Measurements from ENCODE around the gene CEP112.

CEP112 gene

DNA sequence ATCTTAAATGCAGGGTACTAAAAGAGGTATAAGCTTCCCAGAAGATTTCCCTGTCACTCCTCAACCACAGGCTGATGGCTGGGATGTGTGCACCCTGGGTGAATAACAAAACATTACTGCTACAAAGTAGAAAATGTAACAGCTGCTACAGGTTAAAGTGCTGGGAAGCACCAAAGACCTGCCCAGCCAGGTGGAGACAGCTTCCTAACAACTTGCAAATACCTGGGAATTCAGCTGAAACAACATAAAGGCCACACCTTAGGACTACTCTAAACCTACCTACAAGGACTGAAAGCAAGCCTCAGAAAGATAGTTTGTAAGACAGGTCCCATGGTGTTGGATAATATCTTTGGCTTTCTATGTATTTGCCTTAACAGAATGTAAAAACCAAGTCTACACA lies 118.5 kb downstream of the CEP112 start:
- in situ Hi-C loops (cut with MboI; ENCODE audit: low pct_unique_long_range_greater_than_20kb, low sequenced_read_pairs, unreplicated experiment), result no loop called here
- TF ChIP-seq, protein P1, sequence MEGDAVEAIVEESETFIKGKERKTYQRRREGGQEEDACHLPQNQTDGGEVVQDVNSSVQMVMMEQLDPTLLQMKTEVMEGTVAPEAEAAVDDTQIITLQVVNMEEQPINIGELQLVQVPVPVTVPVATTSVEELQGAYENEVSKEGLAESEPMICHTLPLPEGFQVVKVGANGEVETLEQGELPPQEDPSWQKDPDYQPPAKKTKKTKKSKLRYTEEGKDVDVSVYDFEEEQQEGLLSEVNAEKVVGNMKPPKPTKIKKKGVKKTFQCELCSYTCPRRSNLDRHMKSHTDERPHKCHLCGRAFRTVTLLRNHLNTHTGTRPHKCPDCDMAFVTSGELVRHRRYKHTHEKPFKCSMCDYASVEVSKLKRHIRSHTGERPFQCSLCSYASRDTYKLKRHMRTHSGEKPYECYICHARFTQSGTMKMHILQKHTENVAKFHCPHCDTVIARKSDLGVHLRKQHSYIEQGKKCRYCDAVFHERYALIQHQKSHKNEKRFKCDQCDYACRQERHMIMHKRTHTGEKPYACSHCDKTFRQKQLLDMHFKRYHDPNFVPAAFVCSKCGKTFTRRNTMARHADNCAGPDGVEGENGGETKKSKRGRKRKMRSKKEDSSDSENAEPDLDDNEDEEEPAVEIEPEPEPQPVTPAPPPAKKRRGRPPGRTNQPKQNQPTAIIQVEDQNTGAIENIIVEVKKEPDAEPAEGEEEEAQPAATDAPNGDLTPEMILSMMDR (IDR thresholded peaks at IDR 0.05; ENCODE audit: extremely low read depth, insufficient read depth, missing control alignments), result no peak
- no peak for DNase-seq (ENCODE audit: low spot score)

DNA sequence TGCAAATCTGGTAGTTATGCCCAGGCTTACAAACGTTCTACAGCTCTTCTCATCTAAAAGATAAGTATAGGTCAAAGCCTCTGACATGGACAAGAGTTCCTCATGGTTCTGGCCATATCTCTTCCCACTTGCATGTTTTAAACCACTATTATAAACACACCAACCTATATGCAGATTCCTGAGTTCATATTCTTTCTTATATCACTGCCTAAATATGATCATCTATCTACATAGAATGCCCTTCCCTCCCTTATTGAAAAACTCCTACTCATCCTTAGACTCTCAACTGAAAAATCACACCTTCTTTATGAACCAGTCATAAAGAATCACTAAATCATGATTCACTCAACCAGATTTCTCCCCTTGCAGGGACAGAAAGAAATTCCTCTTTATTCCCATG lies 128.2 kb downstream of the CEP112 start:
- in situ Hi-C loops (cut with MboI; ENCODE audit: low pct_unique_long_range_greater_than_20kb, low sequenced_read_pairs, unreplicated experiment), result no loop called here
- TF ChIP-seq, protein P1 (IDR thresholded peaks at IDR 0.05; ENCODE audit: extremely low read depth, insufficient read depth, missing control alignments), result no peak
- DNase-seq (ENCODE audit: low spot score), result no peak

DNA sequence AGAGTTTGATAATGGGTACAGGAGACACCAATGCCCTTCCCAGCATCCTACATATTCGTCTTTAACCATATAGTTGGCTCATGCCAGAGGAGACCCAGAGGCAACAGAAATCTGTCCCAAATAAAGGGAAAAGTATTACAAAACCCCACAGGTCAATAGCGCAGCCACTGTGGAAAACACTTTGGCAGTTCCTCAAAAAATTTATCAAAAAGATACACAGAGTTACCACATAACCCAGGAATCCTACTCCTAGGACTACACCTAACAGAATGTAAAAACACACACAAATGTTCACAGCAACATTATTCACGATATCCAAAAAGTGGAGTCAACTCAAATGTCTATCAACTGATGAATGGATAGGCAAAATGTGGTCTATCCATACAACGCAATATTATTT lies 135.8 kb downstream of the CEP112 start:
- DNase-seq (ENCODE audit: low spot score), result no peak
- TF ChIP-seq, protein P1 (IDR thresholded peaks at IDR 0.05; ENCODE audit: extremely low read depth, insufficient read depth, missing control alignments), result no peak
- in situ Hi-C loops (cut with MboI; ENCODE audit: low pct_unique_long_range_greater_than_20kb, low sequenced_read_pairs, unreplicated experiment), result no loop called here

DNA sequence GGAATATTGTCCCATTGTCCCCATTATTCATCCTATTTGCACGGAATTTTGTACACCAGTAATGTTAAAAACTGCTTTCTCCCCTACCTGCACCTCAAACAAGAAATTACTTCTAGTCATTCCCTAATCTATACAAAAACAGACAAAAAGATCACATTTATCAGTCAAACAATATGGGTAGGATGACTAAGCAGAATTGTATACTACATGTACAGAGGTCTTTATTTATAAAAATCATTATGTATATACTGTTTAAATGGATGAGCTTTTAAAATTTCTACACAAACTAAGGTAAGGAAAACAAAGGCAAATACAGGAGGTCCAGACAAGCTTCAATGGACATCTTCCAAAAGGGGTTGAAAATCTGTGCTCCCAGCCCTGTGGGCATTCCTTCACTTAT lies 137.7 kb downstream of the CEP112 start:
- no peak for DNase-seq (ENCODE audit: low spot score)
- TF ChIP-seq, protein P1 (IDR thresholded peaks at IDR 0.05; ENCODE audit: extremely low read depth, insufficient read depth, missing control alignments), result no peak
- in situ Hi-C loops (cut with MboI; ENCODE audit: low pct_unique_long_range_greater_than_20kb, low sequenced_read_pairs, unreplicated experiment), result no loop called here

DNA sequence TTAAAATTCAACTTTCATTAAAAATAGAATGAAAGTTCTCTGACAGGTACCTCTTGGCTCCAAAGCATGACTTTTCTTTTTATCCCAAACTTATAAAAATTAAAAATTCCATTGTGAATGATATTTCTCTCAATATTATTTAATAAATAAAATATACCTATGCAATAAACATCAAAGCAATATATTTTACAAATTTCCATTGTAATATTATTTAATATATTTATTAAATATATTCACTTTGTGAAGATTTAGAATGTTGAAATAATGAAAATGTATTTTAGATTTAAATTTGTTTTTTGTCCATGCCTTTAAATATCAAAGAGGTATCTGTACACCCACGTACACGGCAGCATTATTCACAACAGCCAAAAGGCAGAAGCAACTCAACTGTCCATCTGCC lies 147.8 kb downstream of the CEP112 start:
- no peak for DNase-seq (ENCODE audit: low spot score)
- in situ Hi-C loops (cut with MboI; ENCODE audit: low pct_unique_long_range_greater_than_20kb, low sequenced_read_pairs, unreplicated experiment), result no loop called here
- TF ChIP-seq, protein P1 (IDR thresholded peaks at IDR 0.05; ENCODE audit: extremely low read depth, insufficient read depth, missing control alignments), result no peak

DNA sequence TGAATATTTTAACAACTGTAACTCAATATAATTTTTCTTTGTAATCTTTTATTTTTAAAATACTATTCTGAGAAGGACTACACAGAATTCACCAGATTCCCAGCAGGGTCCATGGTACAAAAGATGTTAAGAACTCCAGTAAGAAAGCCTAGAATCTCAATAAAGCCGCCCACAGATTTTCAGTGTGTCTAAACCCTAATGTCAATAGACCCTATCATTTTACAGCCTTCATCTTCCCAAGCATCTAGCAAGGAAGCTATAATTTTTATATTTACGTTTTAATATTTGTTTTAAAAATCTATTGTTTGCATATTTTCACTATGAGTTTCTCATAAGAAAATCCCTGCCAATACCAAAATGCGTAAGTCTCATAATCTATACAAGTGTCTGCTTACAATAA lies 148.5 kb downstream of the CEP112 start:
- DNase-seq (ENCODE audit: low spot score), result no peak
- TF ChIP-seq, protein P1 (IDR thresholded peaks at IDR 0.05; ENCODE audit: extremely low read depth, insufficient read depth, missing control alignments), result no peak
- in situ Hi-C loops (cut with MboI; ENCODE audit: low pct_unique_long_range_greater_than_20kb, low sequenced_read_pairs, unreplicated experiment), result no loop called here

DNA sequence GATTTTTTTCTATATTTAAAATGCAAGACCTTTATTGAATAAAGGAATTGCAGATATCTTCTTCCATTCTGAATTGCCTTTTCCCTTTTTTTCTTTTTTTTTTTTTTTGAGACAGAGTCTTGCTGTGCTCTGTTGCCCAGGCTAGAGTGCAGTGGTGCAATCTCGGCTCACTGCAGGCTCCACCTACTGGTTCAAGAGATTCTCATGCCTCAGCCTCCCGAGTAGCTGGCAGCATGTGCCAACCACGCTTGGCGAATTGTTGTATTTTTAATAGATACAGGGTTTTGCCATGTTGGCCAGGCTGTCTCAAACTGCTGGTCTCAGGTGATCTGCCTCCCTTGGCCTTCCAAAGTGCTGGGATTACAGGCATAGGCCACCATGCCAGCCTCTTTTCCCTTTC lies 151.5 kb downstream of the CEP112 start:
- TF ChIP-seq, protein P1 (IDR thresholded peaks at IDR 0.05; ENCODE audit: extremely low read depth, insufficient read depth, missing control alignments), result no peak
- in situ Hi-C loops (cut with MboI; ENCODE audit: low pct_unique_long_range_greater_than_20kb, low sequenced_read_pairs, unreplicated experiment), result no loop called here
- DNase-seq (ENCODE audit: low spot score), result no peak

Data from GM13977 (cell line).